Tibial nerve (tissue), 4 donors: Measurements from ENCODE around the gene SMC3.
"Not testable (repeated sequence)": the region's sequence is repeated elsewhere in the genome, so short reads cannot be mapped to it uniquely, and the experiment has no call there.

Experiments
- CTCF ChIP-seq, 5 experiments: fragments of 200-600 bp in 3 of 5; fragments of 450-650 bp in 2 of 5; sonication (generic) in 3 of 5; IDR thresholded peaks; one replicate each; pipeline ENCODE4 v1.5.1; 2016 to 2019; ENCODE audit warnings: antibody characterized with exemption in 5 of 5, mild to moderate bottlenecking in 3 of 5, moderate library complexity in 2 of 5
- EP300 ChIP-seq, 2 donors: sonication (generic); formaldehyde crosslinking; IDR thresholded peaks; one replicate each; pipeline ENCODE4 v1.6.1; 2017; ENCODE audit warnings: antibody characterized with exemption in 2 of 2, mild to moderate bottlenecking in 1 of 2
- POLR2A ChIP-seq, 2 donors: fragments of 450-650 bp; IDR thresholded peaks; one replicate each; pipeline ENCODE4 v1.6.1; 2017; ENCODE audit warnings: antibody characterized with exemption in 2 of 2, mild to moderate bottlenecking in 2 of 2, moderate library complexity in 2 of 2

- not testable (repeated sequence) for TF ChIP-seq POLR2A, CTCF, EP300 (IDR thresholded peaks at IDR 0.05)
Measured at GRCh38 chr10:110623316-110623715, 55.8 kb downstream of the SMC3 start.
